ENCODE data around the gene RELA. TPM values are rescaled to one million over a fixed set of nuclear protein-coding genes. Genes with fewer than 3 reads are reported as not detected.
"Not testable (repeated sequence)": the region's sequence is repeated elsewhere in the genome, so short reads cannot be mapped to it uniquely, and the experiment has no call there.

Gene RELA
- total RNA-seq, 1 donor from 2014 or later = 62.6 TPM

GRCh38 chr11:65642014-65642671 is 20.6 kb downstream of the RELA start:
- TF ChIP-seq, protein P1, sequence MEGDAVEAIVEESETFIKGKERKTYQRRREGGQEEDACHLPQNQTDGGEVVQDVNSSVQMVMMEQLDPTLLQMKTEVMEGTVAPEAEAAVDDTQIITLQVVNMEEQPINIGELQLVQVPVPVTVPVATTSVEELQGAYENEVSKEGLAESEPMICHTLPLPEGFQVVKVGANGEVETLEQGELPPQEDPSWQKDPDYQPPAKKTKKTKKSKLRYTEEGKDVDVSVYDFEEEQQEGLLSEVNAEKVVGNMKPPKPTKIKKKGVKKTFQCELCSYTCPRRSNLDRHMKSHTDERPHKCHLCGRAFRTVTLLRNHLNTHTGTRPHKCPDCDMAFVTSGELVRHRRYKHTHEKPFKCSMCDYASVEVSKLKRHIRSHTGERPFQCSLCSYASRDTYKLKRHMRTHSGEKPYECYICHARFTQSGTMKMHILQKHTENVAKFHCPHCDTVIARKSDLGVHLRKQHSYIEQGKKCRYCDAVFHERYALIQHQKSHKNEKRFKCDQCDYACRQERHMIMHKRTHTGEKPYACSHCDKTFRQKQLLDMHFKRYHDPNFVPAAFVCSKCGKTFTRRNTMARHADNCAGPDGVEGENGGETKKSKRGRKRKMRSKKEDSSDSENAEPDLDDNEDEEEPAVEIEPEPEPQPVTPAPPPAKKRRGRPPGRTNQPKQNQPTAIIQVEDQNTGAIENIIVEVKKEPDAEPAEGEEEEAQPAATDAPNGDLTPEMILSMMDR (IDR thresholded peaks at IDR 0.05; ENCODE audit: unreplicated experiment) = no peak
- Mint-ChIP-seq H3K4me3 (ENCODE audit: unreplicated experiment) (peak overlapping the region; percentile 91), H3K27ac (ENCODE audit: unreplicated experiment) (peak overlapping the region; percentile 83), H3K4me1 (ENCODE audit: unreplicated experiment) (peaks cover 54% of the 10 kb centered on the region), H3K27me3 (ENCODE audit: unreplicated experiment) (peaks cover 21% of the 10 kb centered on the region), H3K9me3 (ENCODE audit: unreplicated experiment) (no peaks in the 10 kb centered on the region), H3K36me3 (ENCODE audit: low read depth, unreplicated experiment) (peaks cover 26% of the 10 kb centered on the region)
- peak; percentile 56 for DNase-seq (ENCODE audit: low spot score)

- Mint-ChIP-seq H3K4me1 (ENCODE audit: unreplicated experiment) (peaks cover 59% of the 10 kb centered on the region), H3K4me3 (ENCODE audit: unreplicated experiment) (peak overlapping the region; percentile 91), H3K27me3 (ENCODE audit: unreplicated experiment) (peaks cover 21% of the 10 kb centered on the region), H3K27ac (ENCODE audit: unreplicated experiment) (peak overlapping the region; percentile 83), H3K9me3 (ENCODE audit: unreplicated experiment) (no peaks in the 10 kb centered on the region), H3K36me3 (ENCODE audit: low read depth, unreplicated experiment) (peaks cover 31% of the 10 kb centered on the region)
- TF ChIP-seq, protein P1 (IDR thresholded peaks at IDR 0.05; ENCODE audit: unreplicated experiment) = no peak
- no peak for DNase-seq (ENCODE audit: low spot score)
Measured at GRCh38 chr11:65641297-65642013, 21.3 kb downstream of the RELA start.

DNA sequence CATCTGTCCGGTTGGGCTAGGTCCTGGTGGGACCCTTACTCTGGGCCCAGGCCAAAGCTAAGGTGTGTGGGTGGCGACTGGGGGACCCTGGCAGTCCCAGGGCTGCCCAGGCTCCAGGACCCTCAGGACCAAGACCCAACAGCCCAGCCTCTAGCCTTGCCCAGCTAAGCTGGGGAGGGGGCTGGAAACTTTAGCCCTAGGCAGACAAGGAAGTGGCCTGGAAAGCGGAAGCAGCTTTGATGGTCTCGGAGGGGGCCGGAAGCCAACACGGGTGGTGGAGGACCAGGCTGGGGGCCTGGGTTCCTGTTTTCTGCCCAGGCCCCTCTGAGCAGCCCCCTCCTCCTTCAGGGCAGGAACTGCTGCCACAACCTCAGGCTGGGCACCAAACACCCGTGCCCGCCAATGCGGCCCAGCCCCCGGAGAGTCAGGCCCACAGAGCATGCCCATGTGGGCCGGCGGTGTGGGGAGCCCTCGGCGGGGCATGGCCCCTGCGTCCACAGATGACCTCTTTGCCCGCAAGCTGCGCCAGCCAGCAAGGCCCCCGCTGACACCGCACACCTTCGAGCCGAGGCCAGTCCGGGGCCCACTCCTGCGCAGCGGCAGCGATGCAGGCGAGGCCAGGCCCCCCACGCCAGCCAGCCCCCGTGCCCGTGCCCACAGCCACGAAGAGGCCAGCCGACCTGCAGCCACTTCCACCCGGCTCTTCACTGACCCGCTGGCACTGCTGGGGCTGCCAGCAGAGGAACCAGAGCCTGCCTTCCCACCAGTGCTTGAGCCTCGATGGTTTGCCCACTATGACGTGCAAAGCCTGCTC is 22.0 kb downstream of the RELA start:
- Mint-ChIP-seq H3K4me3 (ENCODE audit: unreplicated experiment) (peak overlapping the region; percentile 74), H3K4me1 (ENCODE audit: unreplicated experiment) (peaks cover 57% of the 10 kb centered on the region), H3K36me3 (ENCODE audit: low read depth, unreplicated experiment) (peaks cover 31% of the 10 kb centered on the region), H3K27me3 (ENCODE audit: unreplicated experiment) (peaks cover 21% of the 10 kb centered on the region), H3K9me3 (ENCODE audit: unreplicated experiment) (no peaks in the 10 kb centered on the region), H3K27ac (ENCODE audit: unreplicated experiment) (peak overlapping the region; percentile 91)
- TF ChIP-seq, protein P1 (IDR thresholded peaks at IDR 0.05; ENCODE audit: unreplicated experiment) = peak; percentile 14
- peak; percentile 62 for DNase-seq (ENCODE audit: low spot score)

DNA sequence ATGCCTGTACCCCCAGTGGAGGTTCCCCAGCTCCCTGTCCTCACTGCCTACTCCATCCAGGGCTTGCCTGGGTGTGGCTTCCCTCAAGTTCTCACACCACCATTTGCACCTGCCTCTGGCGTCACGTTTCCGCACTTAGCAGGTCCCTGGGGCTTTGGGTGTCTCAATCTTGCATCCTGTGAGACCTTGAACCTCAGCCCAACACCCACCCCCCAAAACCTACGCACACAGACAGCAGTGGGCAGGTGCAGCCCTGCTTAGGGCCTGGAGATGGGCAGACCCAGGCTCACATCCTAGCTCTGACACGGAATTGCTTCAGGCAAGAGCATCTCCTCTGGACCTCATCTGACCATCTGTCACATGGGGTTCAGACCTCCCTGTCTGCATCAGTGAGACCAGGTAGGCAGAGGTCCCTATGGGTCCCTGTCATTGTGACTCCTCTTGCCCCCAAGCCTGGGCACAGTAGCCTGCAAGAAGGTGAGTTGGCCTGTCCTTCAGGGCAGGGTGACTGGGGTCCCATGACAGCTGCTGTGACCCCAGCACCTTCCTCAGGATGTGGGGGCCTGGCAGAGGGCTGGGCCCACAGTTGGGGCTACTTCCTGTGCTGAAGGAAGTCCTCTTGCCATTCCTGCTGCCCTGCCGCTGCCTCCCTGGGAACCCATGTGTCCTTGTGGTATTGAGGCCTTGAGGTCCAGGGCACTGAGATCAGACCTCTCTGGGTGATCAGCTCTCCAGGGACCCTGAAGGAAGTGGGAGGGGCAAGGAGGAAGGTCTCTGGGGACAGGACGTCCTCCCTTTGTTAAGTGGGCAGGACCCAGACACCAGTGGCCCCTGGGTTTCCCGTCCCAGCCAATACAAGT is 22.9 kb downstream of the RELA start:
- H3K4me3 Mint-ChIP-seq (ENCODE audit: unreplicated experiment) = peak overlapping the region; percentile 31
- H3K36me3 Mint-ChIP-seq (ENCODE audit: low read depth, unreplicated experiment) = peaks cover 31% of the 10 kb centered on the region

GRCh38 chr11:65639228-65639597 is 23.5 kb downstream of the RELA start:
- peaks cover 24% of the 10 kb centered on the region for H3K36me3 Mint-ChIP-seq (ENCODE audit: low read depth, unreplicated experiment)

More for the DNA sequence above, 22.9 kb downstream of the RELA start:
- Mint-ChIP-seq H3K4me1 (ENCODE audit: unreplicated experiment) (peaks cover 53% of the 10 kb centered on the region), H3K27ac (ENCODE audit: unreplicated experiment) (peak overlapping the region; percentile 91), H3K9me3 (ENCODE audit: unreplicated experiment) (no peaks in the 10 kb centered on the region), H3K27me3 (ENCODE audit: unreplicated experiment) (peaks cover 19% of the 10 kb centered on the region)
- DNase-seq (ENCODE audit: low spot score) = peak; percentile 63
- TF ChIP-seq, protein P1 (IDR thresholded peaks at IDR 0.05; ENCODE audit: unreplicated experiment) = no peak

More at GRCh38 chr11:65639228-65639597, 23.5 kb downstream of the RELA start:
- Mint-ChIP-seq H3K27ac (ENCODE audit: unreplicated experiment) (peak overlapping the region; percentile 91), H3K4me1 (ENCODE audit: unreplicated experiment) (peaks cover 52% of the 10 kb centered on the region), H3K4me3 (ENCODE audit: unreplicated experiment) (peak overlapping the region; percentile 90), H3K27me3 (ENCODE audit: unreplicated experiment) (peaks cover 18% of the 10 kb centered on the region)
- not testable (repeated sequence) for DNase-seq (ENCODE audit: low spot score); H3K9me3 Mint-ChIP-seq (ENCODE audit: unreplicated experiment)
